Measurements from ENCODE around the gene RAI1.

DNA sequence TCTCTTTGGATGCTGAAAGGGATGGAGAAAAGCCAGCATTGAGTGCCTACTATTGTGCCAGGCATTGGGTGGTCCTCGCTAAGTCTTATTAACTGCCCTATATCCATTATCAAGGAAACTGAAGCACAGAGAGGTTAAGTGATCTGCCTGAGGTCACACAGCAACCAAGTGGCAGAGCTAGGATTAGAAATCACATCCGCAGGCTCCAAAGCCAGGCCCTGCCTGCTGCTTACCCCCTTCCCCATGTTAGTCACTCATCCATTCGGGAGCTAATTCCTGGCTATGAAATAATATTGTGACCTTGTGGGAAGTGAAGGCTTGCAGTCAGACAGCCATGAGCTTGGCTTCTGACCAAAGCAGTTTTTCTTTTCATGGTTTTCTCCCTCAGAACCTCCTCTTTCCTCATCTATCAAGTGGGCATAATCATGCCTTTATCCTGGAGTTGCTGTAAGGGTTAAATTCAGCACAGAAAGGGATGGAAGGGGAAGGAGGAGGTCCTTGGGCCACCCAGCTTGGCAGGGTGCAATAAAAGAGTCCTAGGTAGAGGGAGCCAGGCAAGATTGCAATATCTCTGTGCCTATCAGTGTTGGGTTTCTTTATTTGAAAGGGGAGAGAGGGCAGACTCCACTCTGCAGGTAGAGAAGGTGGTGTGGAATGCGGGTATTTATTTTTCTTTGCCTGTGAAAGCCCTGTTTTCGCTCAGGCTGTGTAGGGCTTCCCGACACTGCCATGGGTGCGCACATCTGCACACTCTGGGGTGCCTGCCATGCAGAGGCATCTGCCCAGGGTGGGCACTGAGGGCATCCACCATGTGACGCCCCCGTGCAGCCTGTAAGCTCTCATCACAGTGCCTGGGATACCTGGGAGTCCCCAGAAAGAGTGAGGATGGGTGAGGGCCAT lies 11.3 kb downstream of the RAI1 start:
- TF ChIP-seq POLR2A (IDR thresholded peaks at IDR 0.05) = no peak
- no peak for TF ChIP-seq CTCF (IDR thresholded peaks at IDR 0.05)

Measured in esophagus squamous epithelium (tissue), 4 donors.